ENCODE results near the gene ZNF688. TPM values are rescaled to one million over a fixed set of nuclear protein-coding genes. Genes with fewer than 3 reads are reported as not detected.
"Not testable (repeated sequence)": the region's sequence is repeated elsewhere in the genome, so short reads cannot be mapped to it uniquely, and the experiment has no call there.

The ZNF688 gene
- total RNA-seq, 1 donor from 2014 or later: 11.3 TPM

GRCh38 chr16:30523768-30524574 lies 47.5 kb downstream of the ZNF688 start:
- no peak for TF ChIP-seq CTCF (IDR thresholded peaks at IDR 0.05; ENCODE audit: unreplicated experiment)
- Mint-ChIP-seq H3K36me3 (peaks cover 3% of the 10 kb centered on the region), H3K27me3 (ENCODE audit: low read depth) (no peaks in the 10 kb centered on the region), H3K27ac (no peak overlapping the region), H3K4me1 (peaks cover 20% of the 10 kb centered on the region), H3K4me3 (peak overlapping the region; percentile 17), H3K9me3 (no peaks in the 10 kb centered on the region)
- no peak for DNase-seq (ENCODE audit: low spot score in 2 of 2, unreplicated experiment in 2 of 2)

- not testable (repeated sequence) for H3K36me3 Mint-ChIP-seq; H3K4me1 Mint-ChIP-seq; H3K27ac Mint-ChIP-seq; DNase-seq (ENCODE audit: low spot score in 2 of 2, unreplicated experiment in 2 of 2); H3K27me3 Mint-ChIP-seq (ENCODE audit: low read depth); H3K4me3 Mint-ChIP-seq; H3K9me3 Mint-ChIP-seq
These were observed 48.6 kb downstream of the ZNF688 start for GRCh38 chr16:30522702-30523463.

GRCh38 chr16:30521873-30522641 lies 49.5 kb downstream of the ZNF688 start:
- Mint-ChIP-seq H3K9me3 (no peaks in the 10 kb centered on the region), H3K27ac (no peak overlapping the region), H3K27me3 (ENCODE audit: low read depth) (peaks cover 7% of the 10 kb centered on the region), H3K36me3 (peaks cover 3% of the 10 kb centered on the region), H3K4me1 (peaks cover 3% of the 10 kb centered on the region), H3K4me3 (no peak overlapping the region)
- no peak for DNase-seq (ENCODE audit: low spot score in 2 of 2, unreplicated experiment in 2 of 2)
- TF ChIP-seq CTCF (IDR thresholded peaks at IDR 0.05; ENCODE audit: unreplicated experiment): no peak

GRCh38 chr16:30521476-30521872 lies 50.0 kb downstream of the ZNF688 start:
- H3K27me3 Mint-ChIP-seq (ENCODE audit: low read depth): peaks cover 7% of the 10 kb centered on the region
- H3K4me3 Mint-ChIP-seq: no peak overlapping the region
- no peak for TF ChIP-seq CTCF (IDR thresholded peaks at IDR 0.05; ENCODE audit: unreplicated experiment)
- no peak overlapping the region for H3K27ac Mint-ChIP-seq
- peaks cover 3% of the 10 kb centered on the region for H3K4me1 Mint-ChIP-seq
- no peak for DNase-seq (ENCODE audit: low spot score in 2 of 2, unreplicated experiment in 2 of 2)
- H3K9me3 Mint-ChIP-seq: no peaks in the 10 kb centered on the region
- peaks cover 3% of the 10 kb centered on the region for H3K36me3 Mint-ChIP-seq

Other genes with a start within 250 kb of the ZNF688 start
- 63.7 to 63.9 TPM (median 63.9 TPM) in 3 replicates for gene CD2BP2, start 216.4 kb downstream of the ZNF688 start, total RNA-seq
- gene TBC1D10B, start 201.2 kb downstream of the ZNF688 start, total RNA-seq: 59.6 to 64.1 TPM (median 64.0 TPM) in 3 replicates
- 1.4 to 4.4 TPM (median 2.8 TPM) in 3 replicates for gene MYL11, start 196.9 kb downstream of the ZNF688 start, total RNA-seq
- gene SEPTIN1, start 189.2 kb downstream of the ZNF688 start, total RNA-seq: 0.86 to 1.6 TPM (median 1.4 TPM) in 3 replicates
- 24.2 to 25.2 TPM (median 24.8 TPM) in 3 replicates for gene ZNF48, start 176.3 kb downstream of the ZNF688 start, total RNA-seq
- 10.7 to 12.6 TPM (median 11.8 TPM) in 3 replicates for gene ZNF771, start 164.1 kb downstream of the ZNF688 start, total RNA-seq
- 31.8 to 35.4 TPM (median 33.1 TPM) in 3 replicates for gene DCTPP1, start 141.7 kb downstream of the ZNF688 start, total RNA-seq
- gene SEPHS2, start 125.8 kb downstream of the ZNF688 start, total RNA-seq: 27.3 to 29.5 TPM (median 29.3 TPM) in 3 replicates
- gene ITGAL, start 99.0 kb downstream of the ZNF688 start, total RNA-seq: 0.45 TPM in 1 of 3 replicates, not detected in the others
- 41.2 to 42.2 TPM (median 41.9 TPM) in 3 replicates for gene ZNF768, start 45.1 kb downstream of the ZNF688 start, total RNA-seq
- 12.4 to 16.4 TPM (median 15.2 TPM) in 3 replicates for gene ZNF747, start 36.9 kb downstream of the ZNF688 start, total RNA-seq
- 16.5 to 18.2 TPM (median 17.0 TPM) in 3 replicates for gene ZNF764, start 13.3 kb downstream of the ZNF688 start, total RNA-seq
- 28.0 to 31.9 TPM (median 29.0 TPM) in 3 replicates for gene ZNF785, start 14.0 kb upstream of the ZNF688 start, total RNA-seq
- 12.1 to 13.7 TPM (median 12.4 TPM) in 3 replicates for gene ZNF689, start 38.7 kb upstream of the ZNF688 start, total RNA-seq
- gene PRR14, start 79.2 kb upstream of the ZNF688 start, total RNA-seq: 39.1 to 43.7 TPM (median 43.5 TPM) in 3 replicates
- gene FBRS, start 86.7 kb upstream of the ZNF688 start, total RNA-seq: 93.0 to 98.4 TPM (median 97.5 TPM) in 3 replicates
- gene SRCAP, start 127.5 kb upstream of the ZNF688 start, total RNA-seq: 74.2 to 79.7 TPM (median 74.8 TPM) in 3 replicates
- gene PHKG2, start 176.7 kb upstream of the ZNF688 start, total RNA-seq: 44.6 to 53.2 TPM (median 46.4 TPM) in 3 replicates
- 6.0 to 7.4 TPM (median 6.3 TPM) in 3 replicates for gene CFAP119, start 190.3 kb upstream of the ZNF688 start, total RNA-seq
- 124 to 130 TPM (median 126 TPM) in 3 replicates for gene RNF40, start 190.6 kb upstream of the ZNF688 start, total RNA-seq
- 40.8 to 41.6 TPM (median 41.4 TPM) in 3 replicates for gene ZNF629, start 215.5 kb upstream of the ZNF688 start, total RNA-seq